Activated T-cell treated with anti-CD3 and anti-CD28 coated beads, Interleukin-2, amount 50 U/mL, for 72 hours (primary cell): Measurements from ENCODE around the gene MT1F. TPM values are rescaled to one million over a fixed set of nuclear protein-coding genes. Genes with fewer than 3 reads are reported as not detected.
"Not testable (repeated sequence)": the region's sequence is repeated elsewhere in the genome, so short reads cannot be mapped to it uniquely, and the experiment has no call there.

Experiments
- ATAC-seq, 2 donors: fragments of 150-1000 bp; cut with Tn5 transposase; replicated peaks in 1 of 2; 2 replicates each; pipeline ENCODE4 v1.10.0; 2021; ENCODE audit warnings: moderate library complexity in 2 of 2, mild to moderate bottlenecking in 1 of 2
- DNase-seq, 2 donors: peaks; one replicate each; pipeline ENCODE4 v3.0.0; 2021 to 2022; ENCODE audit warnings: mixed read lengths in 1 of 2
- H3K27ac Mint-ChIP-seq: one replicate; pipeline ENCODE4 v1.8.0; 2022; ENCODE audit warnings: mild to moderate bottlenecking, moderate library complexity, mixed read lengths
- H3K27me3 Mint-ChIP-seq: one replicate; pipeline ENCODE4 v1.8.0; 2022; ENCODE audit warnings: low read depth, mixed read lengths
- H3K36me3 Mint-ChIP-seq, 2 donors: one replicate each; pipeline ENCODE4 v1.8.0; 2022; ENCODE audit warnings: mixed read lengths in 2 of 2, mild to moderate bottlenecking in 1 of 2; ENCODE audit not compliant: insufficient read depth in 2 of 2
- H3K4me1 Mint-ChIP-seq: one replicate; pipeline ENCODE4 v1.8.0; 2022; ENCODE audit warnings: low read depth, mixed read lengths
- H3K4me3 Mint-ChIP-seq, 2 donors: one replicate each; pipeline ENCODE4 v1.8.0; 2022; ENCODE audit warnings: mild to moderate bottlenecking in 2 of 2, mixed read lengths in 2 of 2, moderate library complexity in 2 of 2
- H3K9me3 Mint-ChIP-seq, 2 donors: one replicate each; pipeline ENCODE4 v1.8.0; 2022; ENCODE audit warnings: mixed read lengths in 2 of 2
- total RNA-seq, 2 donors: library from RNA; stranded (reverse); gene quantifications; one replicate each; pipeline ENCODE4 v1.2.3, GENCODE V29; 2022

MT1F gene
- total RNA-seq, 2 donors from 2014 or later: 39.1 to 48.4 TPM

- Mint-ChIP-seq H3K4me1 (peaks cover 34% of the 10 kb centered on the region), H3K27me3 (peaks cover 58% of the 10 kb centered on the region), H3K36me3 (no peaks in the 10 kb centered on the region), H3K4me3 (peak overlapping the region in 1 of 2 donors; percentile 13), H3K27ac (no peak overlapping the region), H3K9me3 (no peaks in the 10 kb centered on the region)
- no peak for ATAC-seq
- peak in 1 of 2 donors; percentile 38 for DNase-seq
Observed at GRCh38 chr16:56673921-56674320, 16.2 kb downstream of the MT1F start.

GRCh38 chr16:56674570-56674969 lies 16.8 kb downstream of the MT1F start:
- H3K27ac Mint-ChIP-seq, H3K9me3 Mint-ChIP-seq, H3K4me3 Mint-ChIP-seq, ATAC-seq, H3K36me3 Mint-ChIP-seq, DNase-seq: not testable (repeated sequence)
- peaks cover 52% of the 10 kb centered on the region for H3K27me3 Mint-ChIP-seq
- peaks cover 28% of the 10 kb centered on the region for H3K4me1 Mint-ChIP-seq

- no peaks in the 10 kb centered on the region for H3K9me3 Mint-ChIP-seq
- peaks cover 40% of the 10 kb centered on the region for H3K27me3 Mint-ChIP-seq
- peak overlapping the region; percentile 75 to 77 for H3K4me3 Mint-ChIP-seq
- H3K36me3 Mint-ChIP-seq: no peaks in the 10 kb centered on the region
- H3K27ac Mint-ChIP-seq: no peak overlapping the region
- peak; percentile 68 to 77 for DNase-seq
- ATAC-seq: peak; percentile 69 to 71
- peaks cover 28% of the 10 kb centered on the region for H3K4me1 Mint-ChIP-seq
Observed at GRCh38 chr16:56675685-56676210, 18.0 kb downstream of the MT1F start.

- H3K4me1 Mint-ChIP-seq: peaks cover 40% of the 10 kb centered on the region
- H3K27me3 Mint-ChIP-seq: peaks cover 25% of the 10 kb centered on the region
- no peaks in the 10 kb centered on the region for H3K9me3 Mint-ChIP-seq
- ATAC-seq: no peak
- DNase-seq: no peak
- no peaks in the 10 kb centered on the region for H3K36me3 Mint-ChIP-seq
- H3K27ac Mint-ChIP-seq: no peak overlapping the region
- H3K4me3 Mint-ChIP-seq: no peak overlapping the region
Observed at GRCh38 chr16:56677474-56677873, 19.7 kb downstream of the MT1F start.

GRCh38 chr16:56679078-56679730 lies 21.4 kb downstream of the MT1F start:
- ATAC-seq (no peak), DNase-seq (no peak)
- Mint-ChIP-seq H3K4me1 (peaks cover 55% of the 10 kb centered on the region), H3K36me3 (no peaks in the 10 kb centered on the region), H3K4me3 (no peak overlapping the region), H3K9me3 (no peaks in the 10 kb centered on the region), H3K27me3 (peaks cover 11% of the 10 kb centered on the region), H3K27ac (no peak overlapping the region)

- H3K27ac Mint-ChIP-seq: no peak overlapping the region
- peaks cover 55% of the 10 kb centered on the region for H3K4me1 Mint-ChIP-seq
- H3K4me3 Mint-ChIP-seq: no peak overlapping the region
- H3K9me3 Mint-ChIP-seq: no peaks in the 10 kb centered on the region
- no peaks in the 10 kb centered on the region for H3K36me3 Mint-ChIP-seq
- peaks cover 9% of the 10 kb centered on the region for H3K27me3 Mint-ChIP-seq
- peak; percentile 70 to 72 for ATAC-seq
- peak; percentile 52 to 62 for DNase-seq
Observed at GRCh38 chr16:56679818-56680217, 22.1 kb downstream of the MT1F start.

GRCh38 chr16:56681939-56682702 lies 24.4 kb downstream of the MT1F start, which contains the start of gene MT1X:
TSS of gene MT1X (plus strand) at chr16:56682470. CDS start at chr16:56682541, 71 bp downstream.
- Mint-ChIP-seq H3K4me3 (peak within 1 kb of the TSS; percentile 94 to 96), H3K27me3 (no peaks in the 10 kb centered on the region), H3K4me1 (peaks cover 38% of the 10 kb centered on the region), H3K36me3 (peaks cover 3 to 6% of the 10 kb centered on the region in 2 donors), H3K27ac (peak within 1 kb of the TSS; percentile 93), H3K9me3 (no peaks in the 10 kb centered on the region)
- DNase-seq (peak; percentile 91 to 92), ATAC-seq (peak; percentile 96 to 97)

GRCh38 chr16:56682703-56683397 lies 25.1 kb downstream of the MT1F start:
- Mint-ChIP-seq H3K27me3 (no peaks in the 10 kb centered on the region), H3K36me3 (peaks cover 4 to 6% of the 10 kb centered on the region in 2 donors), H3K27ac (peak overlapping the region; percentile 93), H3K4me3 (peak overlapping the region; percentile 94 to 96), H3K4me1 (peaks cover 38% of the 10 kb centered on the region), H3K9me3 (no peaks in the 10 kb centered on the region)
- DNase-seq: no peak
- ATAC-seq: peak; percentile 4 to 8

- Mint-ChIP-seq H3K9me3 (no peaks in the 10 kb centered on the region), H3K36me3 (peaks cover 4 to 6% of the 10 kb centered on the region in 2 donors), H3K27ac (no peak overlapping the region), H3K4me1 (peaks cover 38% of the 10 kb centered on the region), H3K4me3 (peak overlapping the region; percentile 94 to 96), H3K27me3 (no peaks in the 10 kb centered on the region)
- ATAC-seq (no peak), DNase-seq (no peak)
Observed at GRCh38 chr16:56683424-56684172, 25.8 kb downstream of the MT1F start.

GRCh38 chr16:56684256-56684925 lies 26.6 kb downstream of the MT1F start:
- Mint-ChIP-seq H3K9me3 (no peaks in the 10 kb centered on the region), H3K27ac (no peak overlapping the region)

GRCh38 chr16:56684926-56685590 lies 27.3 kb downstream of the MT1F start:
- H3K27me3 Mint-ChIP-seq: no peaks in the 10 kb centered on the region
- H3K36me3 Mint-ChIP-seq: peaks cover 4 to 6% of the 10 kb centered on the region in 2 donors
- no peak overlapping the region for H3K27ac Mint-ChIP-seq
- ATAC-seq (no peak), DNase-seq (no peak)
- no peaks in the 10 kb centered on the region for H3K9me3 Mint-ChIP-seq
- H3K4me3 Mint-ChIP-seq: no peak overlapping the region
- H3K4me1 Mint-ChIP-seq: peaks cover 32% of the 10 kb centered on the region

More at GRCh38 chr16:56684256-56684925, 26.6 kb downstream of the MT1F start:
- DNase-seq (no peak), ATAC-seq (no peak)
- Mint-ChIP-seq H3K27me3 (no peaks in the 10 kb centered on the region), H3K4me1 (peaks cover 38% of the 10 kb centered on the region), H3K4me3 (peak overlapping the region; percentile 94 to 96), H3K36me3 (peaks cover 4 to 6% of the 10 kb centered on the region in 2 donors)
